Effector memory CD8-positive, alpha-beta T cell (primary cell): ENCODE results near the gene PRLH.

ENCODE experiments used
- ATAC-seq: fragments of 150-1000 bp; cut with Tn5 transposase; replicated peaks from 2 replicates; pipeline ENCODE4 v1.10.0; 2021; ENCODE audit warnings: mild to moderate bottlenecking, moderate library complexity
- DNase-seq, 3 experiments: peaks; one replicate each; pipeline ENCODE4 v3.0.0; 2021
- H3K27ac Mint-ChIP-seq, 2 donors: one replicate each; pipeline ENCODE4 v1.8.0; 2022; ENCODE audit warnings: mild to moderate bottlenecking in 2 of 2, mixed read lengths in 2 of 2, moderate library complexity in 2 of 2
- H3K27me3 Mint-ChIP-seq, 2 donors: one replicate each; pipeline ENCODE4 v1.8.0; 2022; ENCODE audit warnings: mixed read lengths in 2 of 2
- H3K36me3 Mint-ChIP-seq: one replicate; pipeline ENCODE4 v1.8.0; 2022; ENCODE audit warnings: mild to moderate bottlenecking, moderate library complexity, mixed read lengths; ENCODE audit not compliant: insufficient read depth
- H3K4me1 Mint-ChIP-seq, 2 donors: one replicate each; pipeline ENCODE4 v1.8.0; 2022; ENCODE audit warnings: low read depth in 2 of 2, mixed read lengths in 2 of 2
- H3K4me3 Mint-ChIP-seq, 2 donors: one replicate each; pipeline ENCODE4 v1.8.0; 2022; ENCODE audit warnings: mild to moderate bottlenecking in 2 of 2, mixed read lengths in 2 of 2, moderate library complexity in 2 of 2
- H3K9me3 Mint-ChIP-seq, 2 donors: one replicate each; pipeline ENCODE4 v1.8.0; 2022; ENCODE audit warnings: mixed read lengths in 2 of 2
- total RNA-seq, 9 experiments: gene quantifications; one replicate each; lab custom pipeline; 2026; lab: John Stamatoyannopoulos, UW

Gene PRLH, protein sequence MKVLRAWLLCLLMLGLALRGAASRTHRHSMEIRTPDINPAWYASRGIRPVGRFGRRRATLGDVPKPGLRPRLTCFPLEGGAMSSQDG
- 0 reads per million in 9 experiments for total RNA-seq

DNA sequence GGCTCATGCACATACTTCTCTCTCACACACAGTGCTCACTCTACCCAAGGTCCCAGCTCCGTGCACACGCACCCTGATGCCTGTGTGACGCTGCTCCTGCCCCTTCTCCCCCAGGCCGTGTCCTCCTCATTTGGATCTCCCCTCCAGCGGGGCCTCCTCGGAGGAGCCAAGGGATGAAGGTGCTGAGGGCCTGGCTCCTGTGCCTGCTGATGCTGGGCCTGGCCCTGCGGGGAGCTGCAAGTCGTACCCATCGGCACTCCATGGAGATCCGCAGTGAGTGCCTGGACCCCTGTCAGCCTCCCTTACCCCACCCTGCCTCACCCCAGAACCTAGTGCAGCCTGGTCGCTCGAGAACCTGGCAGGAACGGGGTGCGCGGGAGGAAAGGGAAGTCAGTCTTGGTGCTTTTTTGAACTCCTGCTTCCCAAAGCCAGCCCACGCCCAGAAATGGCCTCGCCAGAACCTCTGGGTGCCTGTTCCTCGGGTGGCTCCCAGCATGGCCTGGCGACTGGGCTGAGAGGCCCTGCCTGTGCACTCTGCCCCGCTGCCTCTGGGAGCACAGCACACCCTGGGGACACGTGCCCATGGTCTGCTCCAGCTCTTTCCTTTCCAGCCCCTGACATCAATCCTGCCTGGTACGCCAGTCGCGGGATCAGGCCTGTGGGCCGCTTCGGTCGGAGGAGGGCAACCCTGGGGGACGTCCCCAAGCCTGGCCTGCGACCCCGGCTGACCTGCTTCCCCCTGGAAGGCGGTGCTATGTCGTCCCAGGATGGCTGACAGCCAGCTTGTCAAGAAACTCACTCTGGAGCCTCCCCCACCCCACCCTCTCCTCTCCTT lies at the start of gene PRLH:
TSS of gene PRLH (plus strand) at position 174 of the 835 bp plus-strand sequence. CDS start at position 174, 0 bp downstream.
- ATAC-seq, result no peak
- H3K9me3 Mint-ChIP-seq, result no peaks in the 10 kb centered on the region
- peaks cover 18 to 52% of the 10 kb centered on the region in 2 donors for H3K27me3 Mint-ChIP-seq
- no peaks in the 10 kb centered on the region for H3K4me1 Mint-ChIP-seq
- no peaks in the 10 kb centered on the region for H3K36me3 Mint-ChIP-seq
- no peak for DNase-seq
- no peak within 1 kb of the TSS for H3K4me3 Mint-ChIP-seq
- no peak within 1 kb of the TSS for H3K27ac Mint-ChIP-seq

DNA sequence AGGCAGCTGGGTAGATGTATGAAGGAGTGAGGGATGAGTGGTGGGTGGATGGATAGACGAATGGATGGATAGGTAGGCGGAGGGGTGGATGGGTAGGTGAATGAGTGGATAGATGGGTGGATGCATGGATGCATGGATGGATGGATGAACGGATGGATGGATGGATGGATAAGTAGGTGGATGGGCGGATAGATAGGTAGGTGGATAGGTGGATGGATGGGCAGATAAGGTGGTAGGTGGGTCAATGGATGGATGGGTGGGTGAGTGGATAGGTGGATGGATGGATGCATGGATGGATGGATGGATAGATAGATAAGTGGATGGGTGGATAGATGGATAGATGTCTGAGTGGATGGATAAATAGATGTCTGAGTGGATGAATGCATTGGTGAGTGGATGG lies 49.2 kb upstream of the PRLH start:
- no peak for ATAC-seq
- H3K27me3 Mint-ChIP-seq, result no peaks in the 10 kb centered on the region
- H3K27ac Mint-ChIP-seq, result no peak overlapping the region
- no peaks in the 10 kb centered on the region for H3K36me3 Mint-ChIP-seq
- no peaks in the 10 kb centered on the region for H3K4me1 Mint-ChIP-seq
- no peaks in the 10 kb centered on the region for H3K9me3 Mint-ChIP-seq
- DNase-seq, result no peak
- H3K4me3 Mint-ChIP-seq, result no peak overlapping the region

DNA sequence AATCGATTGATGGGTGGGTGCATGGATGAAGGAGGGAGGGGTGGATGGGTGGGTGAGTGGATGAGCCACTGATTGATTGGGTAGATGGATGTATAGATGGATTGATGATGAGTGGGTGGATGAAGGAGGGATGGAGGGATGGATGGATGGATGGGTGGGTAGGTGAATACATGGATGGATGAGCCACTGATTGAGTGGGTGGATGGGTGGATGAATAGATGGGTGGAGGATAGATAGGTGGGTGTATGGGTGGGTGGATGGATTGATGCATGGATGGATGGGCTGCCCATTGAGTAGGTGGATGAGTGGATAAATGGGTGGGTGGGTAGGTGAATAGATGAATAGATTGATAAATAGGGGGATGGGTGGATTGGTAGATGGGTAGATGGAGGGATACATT lies 48.4 kb upstream of the PRLH start:
- no peaks in the 10 kb centered on the region for H3K9me3 Mint-ChIP-seq
- ATAC-seq, result no peak
- H3K27ac Mint-ChIP-seq, result no peak overlapping the region

DNA sequence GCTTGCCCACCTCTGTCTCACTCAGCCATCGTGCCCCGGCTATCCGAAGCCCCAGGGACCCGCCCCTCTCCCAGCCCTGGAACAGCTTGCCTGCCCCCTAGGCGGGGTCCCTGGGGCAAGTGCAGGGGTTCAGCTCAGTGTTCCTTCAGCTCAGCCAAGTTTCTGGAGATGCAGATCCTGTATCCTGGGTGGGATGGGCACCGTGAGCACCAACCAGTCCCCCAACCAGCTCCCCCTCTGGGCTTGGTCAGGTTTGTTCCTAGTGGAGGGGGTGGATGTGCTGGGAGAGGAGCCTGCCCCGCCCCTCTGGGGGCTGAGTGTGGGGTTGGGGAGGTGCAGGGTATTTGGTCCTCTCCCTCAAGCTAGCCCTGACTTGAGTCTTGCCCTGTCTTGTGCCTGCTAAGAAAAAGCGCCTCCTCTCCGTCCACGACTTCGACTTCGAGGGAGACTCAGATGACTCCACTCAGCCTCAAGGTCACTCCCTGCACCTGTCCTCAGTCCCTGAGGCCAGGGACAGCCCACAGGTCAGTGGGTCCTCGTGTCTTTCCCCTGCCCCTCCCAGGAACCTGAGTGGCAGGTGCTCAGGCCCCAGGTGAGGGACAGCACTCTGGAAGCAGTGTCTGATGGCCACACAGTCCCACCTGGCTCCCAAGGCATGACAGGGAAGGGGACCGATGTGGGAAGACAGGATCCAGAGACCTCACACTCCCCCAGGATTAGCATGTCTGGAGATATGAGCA lies 46.7 kb upstream of the PRLH start:
- Mint-ChIP-seq H3K4me3 (no peak overlapping the region), H3K4me1 (no peaks in the 10 kb centered on the region), H3K36me3 (no peaks in the 10 kb centered on the region), H3K27ac (no peak overlapping the region), H3K27me3 (no peaks in the 10 kb centered on the region), H3K9me3 (no peaks in the 10 kb centered on the region)
- ATAC-seq (no peak), DNase-seq (no peak)

More for the DNA sequence above, 48.4 kb upstream of the PRLH start:
- Mint-ChIP-seq H3K4me1 (no peaks in the 10 kb centered on the region), H3K27me3 (no peaks in the 10 kb centered on the region), H3K4me3 (no peak overlapping the region), H3K36me3 (no peaks in the 10 kb centered on the region)
- DNase-seq, result no peak

DNA sequence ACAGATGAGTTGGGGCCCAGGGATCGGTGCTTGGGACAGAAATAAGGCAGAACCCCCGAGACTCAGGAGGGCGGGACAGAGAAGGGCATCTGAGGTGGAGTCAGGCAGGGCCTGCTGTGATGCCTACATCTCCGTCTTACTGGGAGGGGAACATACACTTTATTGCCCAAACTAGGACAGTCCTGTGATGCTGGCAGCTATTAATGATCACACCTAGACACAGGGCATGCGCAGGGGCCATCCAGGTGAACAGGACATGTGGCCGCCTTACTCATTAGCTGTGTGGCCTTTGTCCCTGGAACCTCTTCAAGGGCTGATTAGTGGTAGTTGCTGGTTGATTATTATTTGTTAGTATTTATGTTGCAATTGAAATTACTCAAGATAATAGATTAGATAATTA lies 46.1 kb upstream of the PRLH start:
- Mint-ChIP-seq H3K4me3 (no peak overlapping the region), H3K27me3 (no peaks in the 10 kb centered on the region), H3K27ac (no peak overlapping the region), H3K4me1 (no peaks in the 10 kb centered on the region), H3K9me3 (no peaks in the 10 kb centered on the region), H3K36me3 (no peaks in the 10 kb centered on the region)
- ATAC-seq (no peak), DNase-seq (no peak)

DNA sequence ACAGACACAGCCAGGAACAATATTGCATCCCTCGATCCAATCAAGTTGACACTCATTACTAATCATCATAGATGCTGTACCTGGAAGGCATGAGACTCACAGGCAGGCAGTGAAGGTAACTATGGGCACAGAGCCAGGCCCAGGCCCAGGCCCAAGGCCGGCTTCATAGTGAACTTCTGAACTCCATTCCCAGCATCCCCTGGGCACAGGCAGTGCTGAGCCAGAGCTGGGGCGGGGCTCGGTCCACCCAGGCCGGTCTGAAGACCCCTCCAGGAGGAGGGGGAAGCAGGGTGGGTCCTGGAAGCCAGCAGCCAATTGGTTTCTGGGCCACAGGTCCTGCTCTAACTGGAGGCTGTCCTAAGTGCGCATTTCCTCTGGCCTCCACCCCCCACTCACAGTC lies 41.7 kb upstream of the PRLH start:
- Mint-ChIP-seq H3K4me3 (no peak overlapping the region), H3K9me3 (no peaks in the 10 kb centered on the region), H3K27ac (no peak overlapping the region), H3K4me1 (no peaks in the 10 kb centered on the region), H3K27me3 (no peaks in the 10 kb centered on the region), H3K36me3 (no peaks in the 10 kb centered on the region)
- no peak for ATAC-seq
- DNase-seq, result no peak

DNA sequence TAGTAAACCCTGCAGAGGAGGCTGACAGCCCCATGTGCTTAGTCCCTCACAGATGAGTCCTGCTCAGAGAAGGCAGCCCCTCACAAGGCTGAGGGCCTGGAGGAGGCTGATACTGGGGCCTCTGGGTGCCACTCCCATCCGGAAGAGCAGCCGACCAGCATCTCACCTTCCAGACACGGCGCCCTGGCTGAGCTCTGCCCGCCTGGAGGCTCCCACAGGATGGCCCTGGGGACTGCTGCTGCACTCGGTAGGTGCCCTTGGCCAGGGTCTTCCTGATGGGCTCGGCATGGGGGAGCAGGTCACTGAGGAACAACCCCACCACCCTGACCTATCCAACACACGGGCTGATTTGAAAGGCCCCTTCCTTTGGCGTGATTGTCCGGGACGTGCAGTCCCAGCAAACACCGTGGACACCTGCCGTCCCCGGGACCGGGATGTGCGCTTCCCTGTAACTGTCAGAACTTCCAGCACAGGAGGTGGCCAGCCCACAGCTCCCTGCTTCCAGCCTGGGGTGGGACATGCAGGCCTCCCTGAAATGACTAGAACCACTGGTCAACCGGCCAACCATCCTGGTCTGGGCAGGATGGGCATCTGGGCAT lies 40.7 kb upstream of the PRLH start:
- ATAC-seq (no peak), DNase-seq (no peak)
- Mint-ChIP-seq H3K27me3 (no peaks in the 10 kb centered on the region), H3K9me3 (no peaks in the 10 kb centered on the region), H3K4me3 (no peak overlapping the region), H3K36me3 (no peaks in the 10 kb centered on the region), H3K4me1 (no peaks in the 10 kb centered on the region), H3K27ac (no peak overlapping the region)

DNA sequence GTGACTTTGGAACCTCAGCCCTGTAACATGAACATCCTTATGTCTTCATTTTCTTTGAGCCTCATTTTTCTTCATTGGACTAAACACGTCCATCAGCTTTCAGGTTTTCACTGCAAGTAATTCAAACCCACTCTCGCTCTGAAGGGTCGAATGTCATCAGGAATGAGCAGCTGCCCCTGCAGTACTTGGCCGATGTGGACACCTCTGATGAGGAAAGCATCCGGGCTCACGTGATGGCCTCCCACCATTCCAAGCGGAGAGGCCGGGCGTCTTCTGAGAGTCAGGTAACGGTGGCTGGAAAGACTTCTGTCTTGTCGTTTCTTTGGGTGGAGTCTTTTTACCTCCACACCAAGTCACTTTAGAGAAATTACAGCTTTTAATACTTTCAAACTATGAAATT lies 39.1 kb upstream of the PRLH start:
- no peak overlapping the region for H3K4me3 Mint-ChIP-seq
- no peak overlapping the region for H3K27ac Mint-ChIP-seq
- no peaks in the 10 kb centered on the region for H3K36me3 Mint-ChIP-seq
- no peaks in the 10 kb centered on the region for H3K4me1 Mint-ChIP-seq
- H3K27me3 Mint-ChIP-seq, result no peaks in the 10 kb centered on the region
- DNase-seq, result no peak
- H3K9me3 Mint-ChIP-seq, result no peaks in the 10 kb centered on the region
- no peak for ATAC-seq

DNA sequence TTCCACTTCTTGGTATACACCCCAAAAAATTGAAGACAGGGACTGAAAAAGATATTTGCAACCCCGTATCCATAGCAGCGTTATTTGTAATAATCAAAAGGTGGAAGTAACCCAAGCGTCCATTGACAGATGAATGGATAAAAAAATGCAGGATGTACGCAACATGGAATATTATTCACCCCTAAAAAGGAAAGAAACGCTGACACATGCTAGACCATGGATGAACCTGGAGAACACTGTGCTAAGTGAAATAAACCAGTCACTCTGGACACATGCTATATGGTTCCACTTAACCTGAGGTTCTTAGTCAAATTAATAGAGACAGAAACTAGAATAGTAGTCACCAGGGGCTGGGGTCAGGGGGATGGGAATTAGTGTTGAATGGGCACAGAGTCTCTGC lies 38.6 kb upstream of the PRLH start:
- H3K27me3 Mint-ChIP-seq, result no peaks in the 10 kb centered on the region
- DNase-seq, result no peak
- ATAC-seq, result no peak
- H3K4me1 Mint-ChIP-seq, result no peaks in the 10 kb centered on the region
- no peak overlapping the region for H3K4me3 Mint-ChIP-seq
- H3K36me3 Mint-ChIP-seq, result no peaks in the 10 kb centered on the region
- no peak overlapping the region for H3K27ac Mint-ChIP-seq
- no peaks in the 10 kb centered on the region for H3K9me3 Mint-ChIP-seq

DNA sequence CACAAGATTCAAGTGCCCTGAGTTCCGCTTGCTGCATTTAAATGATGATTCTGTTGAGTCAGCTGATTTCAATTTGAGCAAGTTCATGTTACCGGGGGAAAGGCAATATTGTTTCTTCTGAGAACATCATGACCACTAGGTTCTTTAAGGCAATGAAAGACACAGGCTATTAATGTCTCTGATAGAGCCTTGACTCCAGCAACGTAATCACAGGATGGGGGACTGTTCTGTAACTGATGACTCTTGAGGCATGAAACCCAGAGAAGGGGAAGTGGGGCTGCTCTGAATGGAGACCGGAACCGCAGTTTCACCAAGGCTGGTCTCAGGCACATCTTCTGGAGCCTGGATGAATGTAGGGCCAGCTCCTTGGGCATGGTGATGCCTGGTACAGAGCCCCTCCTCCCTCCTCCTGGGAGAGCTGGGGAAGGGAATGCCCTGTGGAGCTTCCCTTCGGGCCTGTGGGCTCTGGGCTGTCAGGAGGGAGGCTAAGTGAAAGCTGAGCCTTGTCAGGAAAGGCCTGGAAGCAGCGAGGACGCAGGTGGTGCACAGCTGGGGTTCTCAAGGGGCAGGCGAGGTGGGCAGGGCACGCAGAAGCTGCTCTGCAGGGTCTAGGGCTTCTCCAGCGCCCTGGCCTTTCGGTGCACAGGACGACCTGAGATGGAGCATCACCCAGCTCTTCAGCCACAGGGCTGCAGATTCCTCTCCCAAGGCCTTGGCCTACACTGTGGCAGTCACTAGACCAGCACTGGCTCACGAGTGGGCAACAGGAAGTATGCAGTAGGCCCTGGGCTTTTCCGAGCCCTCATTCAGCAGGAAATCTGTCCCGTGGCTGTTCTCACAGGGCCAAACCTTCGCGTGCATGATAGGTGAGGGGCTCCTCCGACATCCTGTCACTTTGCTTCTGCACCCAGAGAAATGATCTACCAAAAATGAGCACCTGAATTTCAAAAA lies 36.6 kb upstream of the PRLH start:
- no peak for DNase-seq
- Mint-ChIP-seq H3K9me3 (no peaks in the 10 kb centered on the region), H3K4me3 (no peak overlapping the region), H3K36me3 (no peaks in the 10 kb centered on the region), H3K27me3 (peaks cover 6% of the 10 kb centered on the region in 2 donors), H3K4me1 (no peaks in the 10 kb centered on the region), H3K27ac (no peak overlapping the region)
- ATAC-seq, result no peak

DNA sequence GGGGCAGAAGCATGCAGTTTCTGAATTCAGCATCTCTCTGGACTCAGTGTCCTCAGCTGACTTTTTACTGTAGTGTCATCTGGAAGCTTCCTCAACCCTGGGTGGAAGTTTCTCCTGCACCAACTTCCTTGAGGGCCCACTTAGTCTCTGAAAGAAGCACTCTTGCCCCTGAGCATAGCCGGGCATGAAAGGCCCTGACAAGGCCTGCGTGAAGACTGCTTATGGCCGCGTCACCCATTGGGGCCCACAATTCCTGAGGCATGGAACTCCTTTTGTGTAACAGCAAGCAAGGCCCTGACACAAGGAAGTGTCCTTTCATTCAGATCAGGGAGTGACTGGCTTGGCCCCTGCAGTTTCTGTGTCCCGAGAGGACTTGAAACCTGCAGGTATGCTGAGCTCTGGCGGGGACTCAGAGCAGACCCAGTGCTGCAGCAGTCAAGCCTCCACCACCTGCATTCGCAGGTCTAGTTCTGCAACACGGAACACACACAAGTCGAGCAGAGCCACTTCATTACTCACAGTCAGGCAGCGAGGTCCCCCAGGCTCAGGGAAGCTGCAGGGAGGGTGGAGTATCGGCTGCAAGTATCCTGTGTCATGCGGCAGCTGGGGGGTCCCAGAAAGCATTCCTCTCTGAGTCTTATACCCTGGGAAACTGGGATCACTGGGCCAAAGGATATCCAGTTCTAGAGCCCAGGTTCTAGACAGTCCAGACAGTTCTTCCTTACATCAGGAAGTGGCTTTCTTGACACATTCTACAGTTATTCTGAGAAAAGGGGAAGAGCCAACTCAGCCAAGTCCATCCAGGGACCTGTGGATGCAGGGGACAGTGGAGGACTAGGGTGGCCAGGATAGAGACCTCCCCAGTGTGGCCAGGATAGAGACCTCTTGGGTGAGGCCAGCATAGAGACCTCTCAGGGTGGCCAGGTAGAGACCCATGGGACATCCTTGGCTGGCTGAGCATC lies 35.6 kb upstream of the PRLH start:
- Mint-ChIP-seq H3K27ac (no peak overlapping the region), H3K36me3 (no peaks in the 10 kb centered on the region), H3K4me1 (no peaks in the 10 kb centered on the region), H3K27me3 (peaks cover 7 to 17% of the 10 kb centered on the region in 2 donors), H3K4me3 (no peak overlapping the region), H3K9me3 (no peaks in the 10 kb centered on the region)
- ATAC-seq, result no peak
- no peak for DNase-seq

DNA sequence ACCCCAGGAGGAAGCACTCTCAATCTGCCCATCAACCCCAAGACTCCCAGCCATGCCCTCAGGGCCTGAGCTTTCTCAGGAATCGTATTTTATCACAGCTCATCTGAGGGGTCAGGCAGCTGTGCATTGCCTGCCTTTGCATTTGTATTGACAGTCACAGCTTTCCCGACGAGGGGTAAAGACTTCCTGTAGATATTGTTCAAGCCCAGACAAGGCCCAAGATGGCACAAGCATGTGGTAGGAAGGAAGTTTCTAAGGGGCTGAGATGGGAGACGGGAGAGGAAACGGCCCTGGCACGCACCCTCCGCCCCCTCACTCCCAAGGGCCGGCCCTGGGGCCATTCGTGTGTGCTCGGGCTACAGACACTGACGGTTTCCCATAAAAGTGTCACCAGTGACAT lies 34.2 kb upstream of the PRLH start:
- no peaks in the 10 kb centered on the region for H3K4me1 Mint-ChIP-seq
- no peak overlapping the region for H3K4me3 Mint-ChIP-seq
- DNase-seq, result no peak
- no peak for ATAC-seq
- no peak overlapping the region for H3K27ac Mint-ChIP-seq
- no peaks in the 10 kb centered on the region for H3K9me3 Mint-ChIP-seq
- no peaks in the 10 kb centered on the region for H3K36me3 Mint-ChIP-seq
- H3K27me3 Mint-ChIP-seq, result peaks cover 11 to 31% of the 10 kb centered on the region in 2 donors
